H1 (cell line): ENCODE measurements around the gene HSF5. TPM values are rescaled to one million over a fixed set of nuclear protein-coding genes. Genes with fewer than 3 reads are reported as not detected.

ENCODE experiments used
- CTCF ChIA-PET: fragments of 300-600 bp; sonication (Branson Sonifier 250); formaldehyde crosslinking; loops from one replicate; lab custom pipeline; 2021; ENCODE audit not compliant: partially characterized antibody; lab: Charles Lee
- POLR2A ChIA-PET: fragments of 300-600 bp; sonication (Branson Sonifier 250); formaldehyde crosslinking; loops from one replicate; lab custom pipeline; 2021; ENCODE audit warnings: inconsistent platforms; ENCODE audit not compliant: partially characterized antibody; lab: Charles Lee
- DNase-seq, 2 experiments: peaks; one replicate each; pipeline versions ENCODE4 v3.0.0 to v3.0.0-alpha.2; 2010 to 2022; ENCODE audit warnings: low spot score in 2 of 2, low read depth in 1 of 2, mixed read lengths in 1 of 2
- FAIRE-seq: peaks from 2 replicates; lab custom pipeline; 2011; peaks lifted over from hg19 to GRCh38; lab: Jason Lieb, UNC
- H2AFZ ChIP-seq: 2 replicates; pipeline ENCODE4 v1.8.1; 2012; ENCODE audit warnings: low read length, inconsistent platforms
- H2AK5ac ChIP-seq: 2 replicates; pipeline ENCODE4 v1.6.1; 2013; ENCODE audit warnings: low read depth, low read length
- H2BK120ac ChIP-seq: replicated peaks from 2 replicates; pipeline ENCODE3; 2013; ENCODE audit warnings: low read depth, low read length, inconsistent platforms
- H2BK12ac ChIP-seq: 2 replicates; pipeline ENCODE4 v1.6.1; 2013; ENCODE audit warnings: low read depth, low read length
- H2BK15ac ChIP-seq: 2 replicates; pipeline ENCODE4 v1.6.1; 2013; ENCODE audit warnings: low read length
- H2BK20ac ChIP-seq: 2 replicates; pipeline ENCODE4 v1.6.1; 2013; ENCODE audit warnings: low read length
- H2BK5ac ChIP-seq: 2 replicates; pipeline ENCODE4 v1.6.1; 2013; ENCODE audit warnings: low read depth, low read length
- H3K14ac ChIP-seq: 2 replicates; pipeline ENCODE4 v1.6.1; 2013; ENCODE audit warnings: inconsistent platforms; ENCODE audit not compliant: insufficient read length
- H3K18ac ChIP-seq: 2 replicates; pipeline ENCODE4 v1.6.1; 2013; ENCODE audit warnings: low read length; ENCODE audit errors: extremely low read depth
- H3K23ac ChIP-seq: 2 replicates; pipeline ENCODE4 v1.6.1; 2013; ENCODE audit warnings: inconsistent platforms; ENCODE audit not compliant: insufficient read length
- H3K23me2 ChIP-seq: 2 replicates; pipeline ENCODE4 v1.6.1; 2013; ENCODE audit warnings: low read depth, low read length
- H3K27ac ChIP-seq: 2 replicates; pipeline ENCODE4 v1.6.1; 2011; ENCODE audit warnings: low read depth, low read length, inconsistent platforms
- H3K27me3 ChIP-seq, 4 experiments: replicated peaks in 1 of 4; 1 replicate in 1 of 4; 2 replicates in 3 of 4; pipeline versions ENCODE4 v1.6.1 to v1.8.1; 2011 to 2013; ENCODE audit warnings: low read length in 3 of 4, mild to moderate bottlenecking in 3 of 4, inconsistent platforms in 2 of 4, mixed read lengths in 2 of 4, moderate library complexity in 1 of 4; ENCODE audit not compliant: control insufficient read depth in 3 of 4, insufficient read depth in 3 of 4; ENCODE audit errors: extremely low read depth in 1 of 4
- H3K36me3 ChIP-seq, 4 experiments: 2 replicates each; pipeline versions ENCODE4 v1.6.1 to v1.8.1; 2011 to 2013; ENCODE audit warnings: mild to moderate bottlenecking in 4 of 4, low read length in 3 of 4, moderate library complexity in 2 of 4, control low read depth in 1 of 4, inconsistent platforms in 1 of 4; ENCODE audit not compliant: insufficient read depth in 4 of 4, control insufficient read depth in 2 of 4
- H3K4ac ChIP-seq: replicated peaks from 2 replicates; pipeline ENCODE3; 2013; ENCODE audit warnings: low read length, low read depth, mixed read lengths, inconsistent platforms; ENCODE audit not compliant: insufficient read length
- H3K4me1 ChIP-seq, 4 experiments: replicated peaks in 1 of 4; 1 replicate in 1 of 4; 2 replicates in 3 of 4; pipeline versions ENCODE4 v1.6.1 to v1.8.1; 2011 to 2013; ENCODE audit warnings: low read length in 3 of 4, inconsistent platforms in 2 of 4, mixed read lengths in 1 of 4; ENCODE audit not compliant: insufficient read depth in 4 of 4, control insufficient read depth in 3 of 4
- H3K4me2 ChIP-seq, 2 experiments: 2 replicates each; pipeline versions ENCODE4 v1.6.1 to v1.8.1; 2011 to 2013; ENCODE audit warnings: low read depth in 2 of 2, low read length in 2 of 2, control low read depth in 1 of 2, inconsistent platforms in 1 of 2, mild to moderate bottlenecking in 1 of 2; ENCODE audit not compliant: insufficient read depth in 1 of 2
- H3K4me3 ChIP-seq, 4 experiments: fragments of 200-600, 300-600 bp in 1 of 4; sonication (generic), shearing (Covaris generic), sonication (Bioruptor Twin) in 1 of 4; 2 replicates each; pipeline versions ENCODE4 v1.5.1 to v1.8.1; 2011 to 2016; ENCODE audit warnings: low read length in 4 of 4, low read depth in 3 of 4, control low read depth in 2 of 4, inconsistent platforms in 2 of 4, mild to moderate bottlenecking in 2 of 4, mixed read lengths in 1 of 4, moderate library complexity in 1 of 4; ENCODE audit not compliant: insufficient read depth in 2 of 4; ENCODE audit errors: extremely low read depth in 1 of 4
- H3K56ac ChIP-seq: replicated peaks from 2 replicates; pipeline ENCODE3; 2013; ENCODE audit warnings: low read depth, mild to moderate bottlenecking, mixed read lengths, low read length, inconsistent platforms; ENCODE audit not compliant: insufficient read length
- H3K79me1 ChIP-seq: 2 replicates; pipeline ENCODE4 v1.6.1; 2013; ENCODE audit warnings: low read depth, low read length, control low read depth
- H3K79me2 ChIP-seq, 2 experiments: 2 replicates each; pipeline versions ENCODE4 v1.6.1 to v1.8.1; 2012 to 2013; ENCODE audit warnings: low read length in 2 of 2, mild to moderate bottlenecking in 2 of 2, inconsistent platforms in 1 of 2; ENCODE audit not compliant: insufficient read depth in 2 of 2, control insufficient read depth in 1 of 2
- H3K9ac ChIP-seq, 4 experiments: replicated peaks in 1 of 4; 1 replicate in 1 of 4; 2 replicates in 3 of 4; pipeline versions ENCODE4 v1.6.1 to v1.8.1; 2011 to 2013; ENCODE audit warnings: low read depth in 3 of 4, low read length in 3 of 4, control low read depth in 2 of 4, mild to moderate bottlenecking in 2 of 4, moderate library complexity in 2 of 4, inconsistent platforms in 1 of 4; ENCODE audit errors: extremely low read depth in 1 of 4
- H3K9me3 ChIP-seq, 2 experiments: 2 replicates each; pipeline versions ENCODE4 v1.6.1 to v1.8.1; 2012 to 2013; ENCODE audit warnings: mild to moderate bottlenecking in 2 of 2, moderate library complexity in 2 of 2, control low read depth in 1 of 2, inconsistent platforms in 1 of 2, low read depth in 1 of 2, low read length in 1 of 2, mixed read lengths in 1 of 2; ENCODE audit not compliant: insufficient read depth in 2 of 2
- H4K20me1 ChIP-seq, 2 experiments: replicated peaks in 1 of 2; 2 replicates each; pipeline versions ENCODE3 to v1.8.1; 2011 to 2013; ENCODE audit warnings: inconsistent platforms in 2 of 2, low read length in 2 of 2, mild to moderate bottlenecking in 1 of 2; ENCODE audit not compliant: insufficient read depth in 2 of 2, control insufficient read depth in 1 of 2
- H4K5ac ChIP-seq: 2 replicates; pipeline ENCODE4 v1.6.1; 2013; ENCODE audit warnings: low read length, low read depth, mixed read lengths, inconsistent platforms; ENCODE audit not compliant: insufficient read length
- H4K8ac ChIP-seq: 2 replicates; pipeline ENCODE4 v1.8.0; 2013; ENCODE audit warnings: mild to moderate bottlenecking, moderate library complexity, low read length, inconsistent platforms; ENCODE audit not compliant: insufficient read depth; ENCODE audit errors: extremely low read depth
- H4K91ac ChIP-seq: replicated peaks from 2 replicates; pipeline ENCODE3; 2013; ENCODE audit warnings: low read length, mixed read lengths, inconsistent platforms; ENCODE audit not compliant: insufficient read length
- BACH1 ChIP-seq: IDR thresholded peaks from 2 replicates; pipeline ENCODE4 v1.6.1; 2012; ENCODE audit warnings: low read length, improper control_type of control experiment
- GABPA ChIP-seq: IDR thresholded peaks from 2 replicates; pipeline ENCODE4 v1.6.1; 2011; ENCODE audit warnings: mild to moderate bottlenecking, low read length, moderate library complexity, borderline replicate concordance; ENCODE audit not compliant: insufficient read depth
- SUZ12 ChIP-seq: fragments of 200-600 bp; sonication (generic); IDR thresholded peaks from 2 replicates; pipeline ENCODE4 v1.6.1; 2012; ENCODE audit warnings: mild to moderate bottlenecking, inconsistent platforms, low read length, moderate library complexity, mixed read lengths
- TEAD4 ChIP-seq: IDR thresholded peaks from 2 replicates; pipeline ENCODE4 v1.6.1; 2012; ENCODE audit warnings: low read depth, low read length, inconsistent platforms, mixed read lengths
- whole genome bisulfite sequencing, 2 experiments: shearing (Covaris generic) in 1 of 2; methylation state at CpG; one replicate each; pipeline versions ENCODE4 v1.1.6 to v1.1.7; 2013 to 2015; ENCODE audit warnings: low lambda C conversion rate in 2 of 2, mixed read lengths in 2 of 2, inconsistent platforms in 1 of 2, low coverage in 1 of 2, missing lambda C conversion rate in 1 of 2; ENCODE audit not compliant: insufficient replicate concordance in 2 of 2, insufficient coverage in 1 of 2, insufficient read length in 1 of 2; ENCODE audit errors: extremely low coverage in 1 of 2, missing lambda C conversion rate in 1 of 2; 5-methylcytosine and 5-hydroxymethylcytosine counted together
- polyA plus RNA-seq, 7 experiments: library from polyadenylated mRNA; depleted of rRNA in 3 of 7; stranded (reverse) in 5 of 7; unstranded in 2 of 7; fragments of >200 nt in 5 of 7; fragments of 200-250 nt in 2 of 7; gene quantifications; 1 replicate in 5 of 7; 2 replicates in 1 of 7; 4 replicates in 1 of 7; pipeline versions ENCODE4 v1.2.1 to v1.2.3, GENCODE V29; 2011 to 2013; ENCODE audit warnings: missing spikeins in 2 of 7, mixed read lengths in 2 of 7
- total RNA-seq: library from RNA; stranded (reverse); fragmentation: NEBNext Ultra II Directional; extraction: Animal tissue kit (Norgen Biotek cat#: 25700); gene quantifications from 2 replicates; pipeline ENCODE4 v1.2.1, GENCODE V29; 2021

The HSF5 gene
- total and polyA plus RNA-seq, 2 of the 8 experiments (the other 6 are each of a cell fraction or from before 2014, with no cell fraction given) = not detected

- Histone ChIP-seq H3K18ac (no peak overlapping the region), H2AFZ (no peak overlapping the region), H2BK5ac (no peak overlapping the region), H3K4me1 (no peaks in the 10 kb centered on the region), H3K27me3 (no peaks in the 10 kb centered on the region), H2BK15ac (no peak overlapping the region), H4K20me1 (no peaks in the 10 kb centered on the region), H4K91ac (no peak overlapping the region), H3K23ac (no peak overlapping the region), H3K9ac (no peak overlapping the region), H3K14ac (no peak overlapping the region), H3K36me3 (no peaks in the 10 kb centered on the region), H3K27ac (no peak overlapping the region), H3K4ac (no peak overlapping the region), H3K79me2 (no peaks in the 10 kb centered on the region), H3K56ac (no peak overlapping the region), H3K9me3 (no peaks in the 10 kb centered on the region), H3K4me2 (no peak overlapping the region), H4K8ac (no peak overlapping the region), H2AK5ac (no peak overlapping the region), H3K4me3 (no peak overlapping the region), H3K79me1 (no peaks in the 10 kb centered on the region), H2BK20ac (no peak overlapping the region), H4K5ac (no peak overlapping the region), H2BK12ac (no peak overlapping the region), H3K23me2 (no peaks in the 10 kb centered on the region), H2BK120ac (no peak overlapping the region)
- FAIRE-seq (no peak), DNase-seq (no peak)
- TF ChIP-seq GABPA (no peak), BACH1 (no peak), TEAD4 (no peak), SUZ12 (no peak)
- WGBS, 2 experiments = 92% methylated on average over 6 of the region's 6 CpGs; no CpG with 5 or more reads in 1 of the 2 experiments
- ChIA-PET CTCF (no interaction called here), POLR2A (no interaction called here)
Measured at GRCh38 chr17:58470356-58470755, 17.9 kb downstream of the HSF5 start.
